ENCODE measurements around the gene N4BP2L1. TPM values are rescaled to one million over a fixed set of nuclear protein-coding genes. Genes with fewer than 3 reads are reported as not detected.

Gene N4BP2L1
- total RNA-seq, result 7.3 TPM

- peaks cover 20 to 25% (median 23%) of the 10 kb centered on the region in 3 donors for H3K4me1 ChIP-seq (ENCODE audit: control insufficient read depth in 3 of 3, insufficient read depth in 3 of 3, low read length in 3 of 3)
Observed at GRCh38 chr13:32427852-32428580, at the start of gene N4BP2L1. Gene N4BP2L1 (minus strand): TSS chr13:32428130. CDS start chr13:32428082, 48 bp downstream.

GRCh38 chr13:32476892-32477291, 49.0 kb upstream of the N4BP2L1 start:
- peaks cover 0 to 5% (median 0%) of the 10 kb centered on the region in 3 donors for H3K36me3 ChIP-seq (ENCODE audit: control insufficient read depth in 3 of 3, insufficient read depth in 3 of 3, low read length in 3 of 3)
- no peak overlapping the region for H3K9ac ChIP-seq (ENCODE audit: low read depth in 1 of 3, low read length in 3 of 3)
- peaks cover 13 to 31% (median 23%) of the 10 kb centered on the region in 3 donors for H3K4me1 ChIP-seq (ENCODE audit: control insufficient read depth in 3 of 3, insufficient read depth in 3 of 3, low read length in 3 of 3)
- no peaks in the 10 kb centered on the region for H3K9me3 ChIP-seq (ENCODE audit: control insufficient read depth in 3 of 3, low read length in 3 of 3)
- no peaks in the 10 kb centered on the region for H3K27me3 ChIP-seq (ENCODE audit: control insufficient read depth in 3 of 3, insufficient read depth in 3 of 3, low read length in 3 of 3)
- H3K4me3 ChIP-seq (ENCODE audit: low read length in 3 of 3), result no peak overlapping the region
- peak overlapping the region; percentile 39 for H3K27ac ChIP-seq (ENCODE audit: low read depth, low read length)

More at GRCh38 chr13:32427852-32428580, at the start of gene N4BP2L1:
- Histone ChIP-seq H3K9me3 (ENCODE audit: control insufficient read depth in 3 of 3, low read length in 3 of 3) (peaks cover 0 to 2% (median 0%) of the 10 kb centered on the region in 3 donors), H3K27me3 (ENCODE audit: control insufficient read depth in 3 of 3, insufficient read depth in 3 of 3, low read length in 3 of 3) (no peaks in the 10 kb centered on the region), H3K27ac (ENCODE audit: low read depth, low read length) (peak within 1 kb of the TSS; percentile 86), H3K4me3 (ENCODE audit: low read length in 3 of 3) (peak within 1 kb of the TSS; percentile 74 to 82 (median 81)), H3K9ac (ENCODE audit: low read depth in 1 of 3, low read length in 3 of 3) (peak within 1 kb of the TSS; percentile 82 to 95 (median 88)), H3K36me3 (ENCODE audit: control insufficient read depth in 3 of 3, insufficient read depth in 3 of 3, low read length in 3 of 3) (peaks cover 7 to 14% (median 9%) of the 10 kb centered on the region in 3 donors)

GRCh38 chr13:32476021-32476731, 48.2 kb upstream of the N4BP2L1 start:
- no peak overlapping the region for H3K4me3 ChIP-seq (ENCODE audit: low read length in 3 of 3)
- no peak overlapping the region for H3K9ac ChIP-seq (ENCODE audit: low read depth in 1 of 3, low read length in 3 of 3)
- peak overlapping the region; percentile 39 for H3K27ac ChIP-seq (ENCODE audit: low read depth, low read length)
- peaks cover 20 to 38% (median 30%) of the 10 kb centered on the region in 3 donors for H3K4me1 ChIP-seq (ENCODE audit: control insufficient read depth in 3 of 3, insufficient read depth in 3 of 3, low read length in 3 of 3)
- no peaks in the 10 kb centered on the region for H3K27me3 ChIP-seq (ENCODE audit: control insufficient read depth in 3 of 3, insufficient read depth in 3 of 3, low read length in 3 of 3)
- no peaks in the 10 kb centered on the region for H3K9me3 ChIP-seq (ENCODE audit: control insufficient read depth in 3 of 3, low read length in 3 of 3)
- peaks cover 0 to 5% (median 0%) of the 10 kb centered on the region in 3 donors for H3K36me3 ChIP-seq (ENCODE audit: control insufficient read depth in 3 of 3, insufficient read depth in 3 of 3, low read length in 3 of 3)

GRCh38 chr13:32474999-32475792, 47.3 kb upstream of the N4BP2L1 start:
- Histone ChIP-seq H3K36me3 (ENCODE audit: control insufficient read depth in 3 of 3, insufficient read depth in 3 of 3, low read length in 3 of 3) (peaks cover 0 to 5% (median 0%) of the 10 kb centered on the region in 3 donors), H3K4me1 (ENCODE audit: control insufficient read depth in 3 of 3, insufficient read depth in 3 of 3, low read length in 3 of 3) (peaks cover 22 to 47% (median 35%) of the 10 kb centered on the region in 3 donors), H3K27me3 (ENCODE audit: control insufficient read depth in 3 of 3, insufficient read depth in 3 of 3, low read length in 3 of 3) (no peaks in the 10 kb centered on the region), H3K9ac (ENCODE audit: low read depth in 1 of 3, low read length in 3 of 3) (no peak overlapping the region), H3K4me3 (ENCODE audit: low read length in 3 of 3) (no peak overlapping the region), H3K27ac (ENCODE audit: low read depth, low read length) (peak overlapping the region; percentile 39), H3K9me3 (ENCODE audit: control insufficient read depth in 3 of 3, low read length in 3 of 3) (no peaks in the 10 kb centered on the region)

GRCh38 chr13:32473650-32474049, 45.7 kb upstream of the N4BP2L1 start:
- Histone ChIP-seq H3K27ac (ENCODE audit: low read depth, low read length) (no peak overlapping the region), H3K4me3 (ENCODE audit: low read length in 3 of 3) (no peak overlapping the region), H3K4me1 (ENCODE audit: control insufficient read depth in 3 of 3, insufficient read depth in 3 of 3, low read length in 3 of 3) (peaks cover 22 to 52% (median 40%) of the 10 kb centered on the region in 3 donors), H3K36me3 (ENCODE audit: control insufficient read depth in 3 of 3, insufficient read depth in 3 of 3, low read length in 3 of 3) (peaks cover 0 to 5% (median 0%) of the 10 kb centered on the region in 3 donors), H3K9me3 (ENCODE audit: control insufficient read depth in 3 of 3, low read length in 3 of 3) (no peaks in the 10 kb centered on the region), H3K9ac (ENCODE audit: low read depth in 1 of 3, low read length in 3 of 3) (no peak overlapping the region), H3K27me3 (ENCODE audit: control insufficient read depth in 3 of 3, insufficient read depth in 3 of 3, low read length in 3 of 3) (no peaks in the 10 kb centered on the region)

- peak overlapping the region in 1 of 3 donors; percentile 46 for H3K9ac ChIP-seq (ENCODE audit: low read depth in 1 of 3, low read length in 3 of 3)
- H3K27ac ChIP-seq (ENCODE audit: low read depth, low read length), result peak overlapping the region; percentile 36
- H3K27me3 ChIP-seq (ENCODE audit: control insufficient read depth in 3 of 3, insufficient read depth in 3 of 3, low read length in 3 of 3), result no peaks in the 10 kb centered on the region
- peaks cover 18 to 49% (median 39%) of the 10 kb centered on the region in 3 donors for H3K4me1 ChIP-seq (ENCODE audit: control insufficient read depth in 3 of 3, insufficient read depth in 3 of 3, low read length in 3 of 3)
- no peaks in the 10 kb centered on the region for H3K36me3 ChIP-seq (ENCODE audit: control insufficient read depth in 3 of 3, insufficient read depth in 3 of 3, low read length in 3 of 3)
- H3K4me3 ChIP-seq (ENCODE audit: low read length in 3 of 3), result no peak overlapping the region
- no peaks in the 10 kb centered on the region for H3K9me3 ChIP-seq (ENCODE audit: control insufficient read depth in 3 of 3, low read length in 3 of 3)
Observed at GRCh38 chr13:32472194-32472621, 44.3 kb upstream of the N4BP2L1 start.

GRCh38 chr13:32471187-32471922, 43.4 kb upstream of the N4BP2L1 start:
- Histone ChIP-seq H3K27ac (ENCODE audit: low read depth, low read length) (peak overlapping the region; percentile 36), H3K4me1 (ENCODE audit: control insufficient read depth in 3 of 3, insufficient read depth in 3 of 3, low read length in 3 of 3) (peaks cover 15 to 42% (median 32%) of the 10 kb centered on the region in 3 donors), H3K9me3 (ENCODE audit: control insufficient read depth in 3 of 3, low read length in 3 of 3) (no peaks in the 10 kb centered on the region), H3K27me3 (ENCODE audit: control insufficient read depth in 3 of 3, insufficient read depth in 3 of 3, low read length in 3 of 3) (no peaks in the 10 kb centered on the region), H3K4me3 (ENCODE audit: low read length in 3 of 3) (no peak overlapping the region), H3K36me3 (ENCODE audit: control insufficient read depth in 3 of 3, insufficient read depth in 3 of 3, low read length in 3 of 3) (no peaks in the 10 kb centered on the region), H3K9ac (ENCODE audit: low read depth in 1 of 3, low read length in 3 of 3) (no peak overlapping the region)

- H3K27ac ChIP-seq (ENCODE audit: low read depth, low read length), result no peak overlapping the region
- H3K27me3 ChIP-seq (ENCODE audit: control insufficient read depth in 3 of 3, insufficient read depth in 3 of 3, low read length in 3 of 3), result no peaks in the 10 kb centered on the region
- H3K36me3 ChIP-seq (ENCODE audit: control insufficient read depth in 3 of 3, insufficient read depth in 3 of 3, low read length in 3 of 3), result no peaks in the 10 kb centered on the region
Observed at GRCh38 chr13:32468502-32469142, 40.7 kb upstream of the N4BP2L1 start.

GRCh38 chr13:32456591-32456990, 28.7 kb upstream of the N4BP2L1 start:
- Histone ChIP-seq H3K4me3 (ENCODE audit: low read length in 3 of 3) (no peak overlapping the region), H3K9ac (ENCODE audit: low read depth in 1 of 3, low read length in 3 of 3) (no peak overlapping the region), H3K36me3 (ENCODE audit: control insufficient read depth in 3 of 3, insufficient read depth in 3 of 3, low read length in 3 of 3) (peaks cover 3 to 12% (median 3%) of the 10 kb centered on the region in 3 donors), H3K4me1 (ENCODE audit: control insufficient read depth in 3 of 3, insufficient read depth in 3 of 3, low read length in 3 of 3) (peaks cover 7 to 15% (median 14%) of the 10 kb centered on the region in 3 donors), H3K9me3 (ENCODE audit: control insufficient read depth in 3 of 3, low read length in 3 of 3) (peaks cover 0 to 4% (median 1%) of the 10 kb centered on the region in 3 donors), H3K27me3 (ENCODE audit: control insufficient read depth in 3 of 3, insufficient read depth in 3 of 3, low read length in 3 of 3) (no peaks in the 10 kb centered on the region), H3K27ac (ENCODE audit: low read depth, low read length) (no peak overlapping the region)

More at GRCh38 chr13:32468502-32469142, 40.7 kb upstream of the N4BP2L1 start:
- H3K4me1 ChIP-seq (ENCODE audit: control insufficient read depth in 3 of 3, insufficient read depth in 3 of 3, low read length in 3 of 3), result peaks cover 11 to 31% (median 25%) of the 10 kb centered on the region in 3 donors
- no peaks in the 10 kb centered on the region for H3K9me3 ChIP-seq (ENCODE audit: control insufficient read depth in 3 of 3, low read length in 3 of 3)
- peak overlapping the region in 1 of 3 donors; percentile 10 for H3K9ac ChIP-seq (ENCODE audit: low read depth in 1 of 3, low read length in 3 of 3)
- no peak overlapping the region for H3K4me3 ChIP-seq (ENCODE audit: low read length in 3 of 3)

All from skeletal muscle tissue (tissue), 4 donors.